Measurements from ENCODE around the gene IDNK.
"Not testable (repeated sequence)": the region's sequence is repeated elsewhere in the genome, so short reads cannot be mapped to it uniquely, and the experiment has no call there.

Gene IDNK

GRCh38 chr9:83622939-83623678 lies at the start of gene IDNK:
Gene IDNK (plus strand): TSS chr9:83623143. CDS start chr9:83623172, 29 bp downstream.
- Histone ChIP-seq H3K4me1 (ENCODE audit: control insufficient read depth, insufficient read depth, low read length) (peaks cover 5% of the 10 kb centered on the region), H3K4me3 (ENCODE audit: low read depth, low read length) (peak within 1 kb of the TSS; percentile 64), H3K36me3 (ENCODE audit: control insufficient read depth, insufficient read depth, low read length) (no peaks in the 10 kb centered on the region), H3K9ac (ENCODE audit: low read depth, low read length) (peak within 1 kb of the TSS; percentile 62), H3K9me3 (ENCODE audit: control insufficient read depth, insufficient read depth, low read length) (no peaks in the 10 kb centered on the region), H3K27me3 (ENCODE audit: control insufficient read depth, insufficient read depth, low read length) (no peaks in the 10 kb centered on the region)

GRCh38 chr9:83574482-83574881 lies 48.5 kb upstream of the IDNK start:
- Histone ChIP-seq H3K9ac (ENCODE audit: low read depth, low read length) (no peak overlapping the region), H3K4me1 (ENCODE audit: control insufficient read depth, insufficient read depth, low read length) (no peaks in the 10 kb centered on the region), H3K27me3 (ENCODE audit: control insufficient read depth, insufficient read depth, low read length) (no peaks in the 10 kb centered on the region), H3K9me3 (ENCODE audit: control insufficient read depth, insufficient read depth, low read length) (no peaks in the 10 kb centered on the region), H3K36me3 (ENCODE audit: control insufficient read depth, insufficient read depth, low read length) (no peaks in the 10 kb centered on the region), H3K4me3 (ENCODE audit: low read depth, low read length) (no peak overlapping the region)

- no peak overlapping the region for H3K4me3 ChIP-seq (ENCODE audit: low read depth, low read length)
- H3K27me3 ChIP-seq (ENCODE audit: control insufficient read depth, insufficient read depth, low read length) = no peaks in the 10 kb centered on the region
- H3K4me1 ChIP-seq (ENCODE audit: control insufficient read depth, insufficient read depth, low read length) = peaks cover 5% of the 10 kb centered on the region
- H3K36me3 ChIP-seq (ENCODE audit: control insufficient read depth, insufficient read depth, low read length) = no peaks in the 10 kb centered on the region
- no peak overlapping the region for H3K9ac ChIP-seq (ENCODE audit: low read depth, low read length)
- H3K9me3 ChIP-seq (ENCODE audit: control insufficient read depth, insufficient read depth, low read length) = no peaks in the 10 kb centered on the region
Observed at GRCh38 chr9:83582029-83582428, 40.9 kb upstream of the IDNK start.

GRCh38 chr9:83583151-83584014 lies 39.6 kb upstream of the IDNK start:
- Histone ChIP-seq H3K27me3 (ENCODE audit: control insufficient read depth, insufficient read depth, low read length) (no peaks in the 10 kb centered on the region), H3K4me1 (ENCODE audit: control insufficient read depth, insufficient read depth, low read length) (peaks cover 5% of the 10 kb centered on the region), H3K9ac (ENCODE audit: low read depth, low read length) (no peak overlapping the region), H3K36me3 (ENCODE audit: control insufficient read depth, insufficient read depth, low read length) (no peaks in the 10 kb centered on the region), H3K4me3 (ENCODE audit: low read depth, low read length) (no peak overlapping the region), H3K9me3 (ENCODE audit: control insufficient read depth, insufficient read depth, low read length) (no peaks in the 10 kb centered on the region)

- H3K4me1 ChIP-seq (ENCODE audit: control insufficient read depth, insufficient read depth, low read length) = peaks cover 5% of the 10 kb centered on the region
- no peaks in the 10 kb centered on the region for H3K9me3 ChIP-seq (ENCODE audit: control insufficient read depth, insufficient read depth, low read length)
- H3K4me3 ChIP-seq (ENCODE audit: low read depth, low read length) = no peak overlapping the region
- H3K36me3 ChIP-seq (ENCODE audit: control insufficient read depth, insufficient read depth, low read length) = no peaks in the 10 kb centered on the region
- no peak overlapping the region for H3K9ac ChIP-seq (ENCODE audit: low read depth, low read length)
- no peaks in the 10 kb centered on the region for H3K27me3 ChIP-seq (ENCODE audit: control insufficient read depth, insufficient read depth, low read length)
Observed at GRCh38 chr9:83584995-83585394, 37.9 kb upstream of the IDNK start.

GRCh38 chr9:83588256-83588655 lies 34.7 kb upstream of the IDNK start:
- no peaks in the 10 kb centered on the region for H3K36me3 ChIP-seq (ENCODE audit: control insufficient read depth, insufficient read depth, low read length)
- H3K4me3 ChIP-seq (ENCODE audit: low read depth, low read length) = no peak overlapping the region
- H3K9me3 ChIP-seq (ENCODE audit: control insufficient read depth, insufficient read depth, low read length) = no peaks in the 10 kb centered on the region
- H3K4me1 ChIP-seq (ENCODE audit: control insufficient read depth, insufficient read depth, low read length) = peaks cover 5% of the 10 kb centered on the region
- no peaks in the 10 kb centered on the region for H3K27me3 ChIP-seq (ENCODE audit: control insufficient read depth, insufficient read depth, low read length)
- H3K9ac ChIP-seq (ENCODE audit: low read depth, low read length) = no peak overlapping the region

GRCh38 chr9:83596899-83597504 lies 25.9 kb upstream of the IDNK start:
- H3K4me1 ChIP-seq (ENCODE audit: control insufficient read depth, insufficient read depth, low read length) = no peaks in the 10 kb centered on the region
- H3K4me3 ChIP-seq (ENCODE audit: low read depth, low read length) = no peak overlapping the region
- H3K36me3 ChIP-seq (ENCODE audit: control insufficient read depth, insufficient read depth, low read length) = no peaks in the 10 kb centered on the region
- H3K9me3 ChIP-seq (ENCODE audit: control insufficient read depth, insufficient read depth, low read length) = no peaks in the 10 kb centered on the region
- H3K9ac ChIP-seq (ENCODE audit: low read depth, low read length) = no peak overlapping the region
- H3K27me3 ChIP-seq (ENCODE audit: control insufficient read depth, insufficient read depth, low read length) = no peaks in the 10 kb centered on the region

- Histone ChIP-seq H3K27me3 (ENCODE audit: control insufficient read depth, insufficient read depth, low read length) (no peaks in the 10 kb centered on the region), H3K36me3 (ENCODE audit: control insufficient read depth, insufficient read depth, low read length) (no peaks in the 10 kb centered on the region), H3K9me3 (ENCODE audit: control insufficient read depth, insufficient read depth, low read length) (no peaks in the 10 kb centered on the region), H3K4me1 (ENCODE audit: control insufficient read depth, insufficient read depth, low read length) (no peaks in the 10 kb centered on the region), H3K4me3 (ENCODE audit: low read depth, low read length) (no peak overlapping the region), H3K9ac (ENCODE audit: low read depth, low read length) (no peak overlapping the region)
Observed at GRCh38 chr9:83598487-83598886, 24.5 kb upstream of the IDNK start.

- Histone ChIP-seq H3K9me3 (ENCODE audit: control insufficient read depth, insufficient read depth, low read length) (no peaks in the 10 kb centered on the region), H3K27me3 (ENCODE audit: control insufficient read depth, insufficient read depth, low read length) (no peaks in the 10 kb centered on the region), H3K36me3 (ENCODE audit: control insufficient read depth, insufficient read depth, low read length) (no peaks in the 10 kb centered on the region)
Observed at GRCh38 chr9:83599071-83599470, 23.9 kb upstream of the IDNK start.

GRCh38 chr9:83601463-83601862 lies 21.5 kb upstream of the IDNK start:
- H3K27me3 ChIP-seq (ENCODE audit: control insufficient read depth, insufficient read depth, low read length) = no peaks in the 10 kb centered on the region
- H3K36me3 ChIP-seq (ENCODE audit: control insufficient read depth, insufficient read depth, low read length) = no peaks in the 10 kb centered on the region
- H3K4me1 ChIP-seq (ENCODE audit: control insufficient read depth, insufficient read depth, low read length) = no peaks in the 10 kb centered on the region
- H3K4me3 ChIP-seq (ENCODE audit: low read depth, low read length) = no peak overlapping the region
- H3K9me3 ChIP-seq (ENCODE audit: control insufficient read depth, insufficient read depth, low read length) = no peaks in the 10 kb centered on the region
- no peak overlapping the region for H3K9ac ChIP-seq (ENCODE audit: low read depth, low read length)

More at GRCh38 chr9:83599071-83599470, 23.9 kb upstream of the IDNK start:
- H3K4me1 ChIP-seq (ENCODE audit: control insufficient read depth, insufficient read depth, low read length) = no peaks in the 10 kb centered on the region
- no peak overlapping the region for H3K4me3 ChIP-seq (ENCODE audit: low read depth, low read length)
- H3K9ac ChIP-seq (ENCODE audit: low read depth, low read length) = no peak overlapping the region

- H3K9me3 ChIP-seq (ENCODE audit: control insufficient read depth, insufficient read depth, low read length); H3K27me3 ChIP-seq (ENCODE audit: control insufficient read depth, insufficient read depth, low read length): not testable (repeated sequence)
Observed at GRCh38 chr9:83607620-83608019, 15.3 kb upstream of the IDNK start.

More at GRCh38 chr9:83607620-83608019, 15.3 kb upstream of the IDNK start:
- not testable (repeated sequence) for H3K4me3 ChIP-seq (ENCODE audit: low read depth, low read length); H3K36me3 ChIP-seq (ENCODE audit: control insufficient read depth, insufficient read depth, low read length); H3K4me1 ChIP-seq (ENCODE audit: control insufficient read depth, insufficient read depth, low read length); H3K9ac ChIP-seq (ENCODE audit: low read depth, low read length)
